HG02678 (cell line): Measurements from ENCODE around the gene C16orf82.

Experiments
- ATAC-seq: cut with Tn5 transposase; IDR thresholded peaks from one replicate; pipeline ENCODE4 v1.9.1; 2021; ENCODE audit warnings: mild to moderate bottlenecking, moderate library complexity; ENCODE audit not compliant: unreplicated experiment

The C16orf82 gene

DNA sequence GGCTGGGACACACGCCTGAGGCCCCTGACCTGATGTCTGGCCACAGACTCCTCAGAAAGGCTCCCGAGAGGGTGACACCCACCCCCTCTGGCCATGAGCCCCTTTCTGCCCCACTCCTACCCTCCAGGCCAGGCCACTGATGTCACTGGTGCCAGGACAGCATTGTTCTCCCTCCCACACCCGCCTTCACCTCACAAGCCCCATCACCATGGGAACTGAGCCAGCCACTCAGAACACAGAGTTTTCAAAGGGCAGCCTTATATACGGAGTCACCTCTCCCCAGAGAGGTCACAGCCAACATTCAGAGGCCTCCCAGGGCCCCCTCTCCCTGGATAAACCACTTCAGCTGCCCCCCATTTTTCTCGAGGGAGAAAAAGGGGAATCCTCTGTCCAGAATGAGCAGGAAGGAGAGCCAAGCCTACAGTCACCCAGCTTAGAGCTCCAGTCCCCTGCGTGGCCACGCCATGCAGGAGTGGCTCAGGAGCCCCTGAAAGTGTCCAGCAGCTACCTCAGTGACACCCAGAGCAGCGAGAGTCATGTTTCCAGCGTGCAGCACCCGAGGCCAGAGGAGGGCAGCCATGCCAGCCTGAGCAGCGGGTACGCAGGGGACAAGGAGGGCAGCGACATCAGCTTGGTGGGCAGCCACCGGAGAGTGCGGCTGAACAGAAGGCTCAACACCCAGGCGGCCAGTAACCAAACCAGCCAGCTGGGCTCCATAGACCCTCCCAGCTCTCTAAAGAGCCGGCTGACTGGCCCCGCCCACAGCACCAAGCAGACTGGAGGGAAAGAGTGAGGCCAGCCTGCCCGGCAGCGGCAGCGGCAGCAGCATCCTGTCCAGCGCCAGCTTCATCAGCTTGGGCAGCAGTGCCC is at the start of gene C16orf82:
Gene C16orf82, plus strand, starts transcription at position 260 of the 870 bp plus-strand sequence.
- no peak for ATAC-seq

DNA sequence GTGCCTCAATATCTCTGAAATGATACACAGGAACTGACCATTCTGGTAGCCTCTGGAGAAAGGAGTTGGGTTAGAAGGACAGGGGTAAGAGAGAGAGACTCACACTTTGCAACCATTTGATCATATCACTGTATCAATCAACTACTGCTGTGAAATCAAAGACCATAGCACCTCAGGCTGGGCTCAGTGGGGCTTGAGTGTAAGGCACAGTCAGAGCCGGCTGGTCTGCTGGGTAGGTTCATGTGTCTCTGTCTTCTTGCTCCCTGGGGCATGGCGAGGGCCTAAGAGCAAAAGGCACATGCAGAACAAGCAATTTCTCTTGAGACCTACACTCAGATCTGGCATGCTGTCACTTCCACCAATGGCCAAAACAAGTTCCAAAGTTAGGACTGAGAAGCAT is 46.7 kb upstream of the C16orf82 start:
- ATAC-seq: no peak

- ATAC-seq: no peak
Measured at GRCh38 chr16:27024010-27024409, 42.7 kb upstream of the C16orf82 start.

GRCh38 chr16:27025581-27025980 is 41.1 kb upstream of the C16orf82 start:
- ATAC-seq: no peak

DNA sequence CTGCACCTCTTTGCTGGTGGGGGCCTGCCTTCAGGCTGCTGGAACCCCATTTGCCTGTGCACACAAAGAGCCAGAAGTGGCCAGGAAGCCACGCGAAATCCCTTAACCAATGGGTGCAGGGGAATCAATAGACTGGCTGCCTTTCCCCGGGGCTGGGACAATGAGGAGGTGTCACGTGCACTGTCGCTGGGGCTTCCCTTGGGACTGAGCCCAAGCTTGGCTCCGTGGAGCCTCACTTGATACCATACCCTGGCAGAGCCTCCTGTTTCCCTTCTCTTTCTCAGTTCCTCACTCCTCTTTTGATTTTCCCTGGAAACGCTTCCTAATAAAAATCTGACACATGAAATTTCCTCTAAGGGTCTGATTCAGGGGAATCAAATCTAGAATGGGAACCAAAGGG is 38.8 kb upstream of the C16orf82 start:
- ATAC-seq: no peak

DNA sequence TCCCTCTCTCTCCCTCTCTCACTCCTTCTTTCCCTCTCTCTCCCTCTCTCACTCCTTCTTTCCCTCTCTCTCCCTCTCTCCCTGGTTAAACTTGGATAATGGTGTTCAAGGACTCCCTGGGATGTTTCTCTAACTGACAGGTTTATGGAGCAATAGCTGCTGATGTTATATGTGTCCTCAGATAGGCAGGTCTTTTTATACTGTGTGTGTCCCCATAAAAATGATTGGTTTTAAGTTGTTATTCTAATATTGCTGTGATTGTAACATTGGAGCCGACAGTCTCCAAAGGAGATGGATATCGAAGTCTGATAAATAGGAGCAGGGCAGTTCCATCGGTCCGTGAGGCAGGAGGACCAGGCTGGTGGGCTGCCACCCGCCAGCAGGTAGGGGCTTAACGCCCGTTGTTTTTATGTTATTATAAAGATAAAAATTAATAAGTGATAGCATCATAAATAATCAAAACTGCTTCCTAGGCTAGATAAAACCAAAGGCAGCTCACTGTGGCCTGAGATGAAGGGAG is 38.1 kb upstream of the C16orf82 start:
- no peak for ATAC-seq

DNA sequence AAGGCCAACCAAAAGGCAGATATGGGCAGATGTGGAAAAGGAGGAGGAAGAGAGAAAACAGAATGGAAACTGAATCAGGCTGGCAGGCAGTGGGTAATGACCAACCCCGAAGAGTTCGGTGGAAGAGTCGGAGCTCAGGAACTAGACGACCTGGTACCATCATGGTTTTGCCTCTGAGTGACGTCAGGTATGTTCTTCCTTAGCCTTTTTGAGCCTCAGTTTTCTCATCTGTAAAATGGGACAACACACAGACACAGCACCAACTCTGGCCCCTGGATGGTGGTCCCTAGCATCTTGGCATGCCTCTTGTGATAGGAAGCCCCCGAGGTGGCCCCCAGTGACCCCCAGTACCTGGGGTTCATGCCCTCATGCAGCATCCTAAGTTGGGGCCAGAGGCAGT is 37.2 kb upstream of the C16orf82 start:
- no peak for ATAC-seq

GRCh38 chr16:27033281-27033979 is 33.3 kb upstream of the C16orf82 start:
- no peak for ATAC-seq

- ATAC-seq: no peak
Measured at GRCh38 chr16:27040732-27041131, 26.0 kb upstream of the C16orf82 start.

DNA sequence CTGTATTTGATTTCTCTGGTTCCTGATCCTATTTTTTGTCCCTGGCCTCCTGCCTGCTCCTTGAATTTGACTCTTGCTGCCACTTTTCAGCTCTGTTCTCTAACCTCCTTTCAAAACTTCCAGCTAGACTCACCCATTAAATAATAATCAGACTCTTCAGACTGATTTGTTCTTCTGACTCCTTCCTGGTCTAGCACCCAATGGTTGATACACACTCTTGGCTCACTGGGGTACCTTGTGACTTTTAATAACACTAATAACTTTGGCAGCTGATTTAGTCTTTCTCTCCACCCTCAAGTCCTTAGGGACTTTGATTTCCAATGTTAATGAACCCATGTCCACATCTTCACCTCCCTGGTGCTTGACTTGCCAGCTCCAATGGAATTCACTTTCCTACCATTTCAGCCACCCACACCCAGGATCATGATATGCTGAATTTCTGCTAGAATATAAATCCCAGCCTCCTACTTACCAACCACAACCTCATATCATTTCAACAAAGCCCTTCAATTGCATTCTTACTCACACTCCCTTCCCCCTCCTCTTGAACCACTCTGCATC is 19.7 kb upstream of the C16orf82 start:
- ATAC-seq: no peak

- no peak for ATAC-seq
Measured at GRCh38 chr16:27048316-27048715, 18.4 kb upstream of the C16orf82 start.

DNA sequence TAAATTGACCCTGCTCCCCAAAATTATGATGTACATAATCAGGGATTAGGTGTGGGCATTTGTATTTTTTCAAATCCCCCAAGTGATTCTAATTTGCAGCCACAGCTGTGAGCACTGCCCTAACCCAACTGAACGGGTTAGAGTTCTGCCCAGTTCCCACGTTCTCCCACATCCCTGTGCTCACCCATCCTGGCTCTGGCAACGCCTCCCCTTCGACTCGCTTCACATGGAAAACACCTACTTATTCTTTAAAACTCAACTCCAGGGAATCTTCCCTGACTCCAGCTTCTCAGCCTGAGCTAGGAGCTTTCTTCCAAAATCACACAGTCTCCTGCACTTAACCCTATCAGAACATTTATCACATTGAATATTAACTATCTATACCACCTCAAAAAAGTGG is 17.6 kb upstream of the C16orf82 start:
- no peak for ATAC-seq

DNA sequence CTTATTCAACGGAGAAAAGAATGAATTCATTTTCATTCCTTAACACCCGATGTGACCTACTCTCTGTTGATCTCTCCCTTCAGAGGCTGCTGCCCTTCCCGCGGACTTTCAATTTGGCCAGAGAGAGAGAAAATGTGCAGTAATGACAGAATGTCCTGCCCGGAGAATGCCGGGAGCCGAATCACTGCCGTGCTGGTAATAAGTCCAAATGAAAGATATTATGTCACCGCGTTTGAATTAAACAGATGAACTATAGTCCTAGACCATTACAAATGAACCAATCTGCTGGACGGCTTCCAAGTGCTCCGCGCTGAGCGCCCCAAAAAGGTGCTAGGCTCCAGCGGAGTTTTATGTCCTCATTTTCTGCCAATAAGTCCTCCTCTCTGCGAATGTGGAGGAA is 14.7 kb upstream of the C16orf82 start:
- no peak for ATAC-seq

GRCh38 chr16:27053996-27054395 is 12.7 kb upstream of the C16orf82 start:
- no peak for ATAC-seq

DNA sequence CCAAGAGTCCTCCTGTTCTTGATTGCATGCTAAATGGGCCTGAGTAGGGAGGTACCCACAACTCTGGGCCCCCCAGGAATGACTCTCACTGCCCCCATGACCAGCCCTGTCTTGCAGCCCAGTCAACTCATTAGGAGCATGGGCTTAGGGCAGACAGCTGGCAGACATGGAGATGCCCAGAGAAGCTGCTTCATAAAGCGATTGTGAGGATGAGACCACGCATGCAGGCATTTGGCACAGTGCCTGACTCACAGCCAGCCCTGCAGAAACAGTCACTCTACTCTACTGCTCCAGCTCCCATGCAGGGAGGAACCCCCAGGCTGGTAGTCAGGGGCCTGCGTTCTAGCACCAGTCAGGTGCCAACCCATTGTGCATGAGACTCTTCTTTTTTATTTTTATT is 8.4 kb upstream of the C16orf82 start:
- no peak for ATAC-seq

- ATAC-seq: no peak
Measured at GRCh38 chr16:27070776-27071175, 4.0 kb downstream of the C16orf82 start.

DNA sequence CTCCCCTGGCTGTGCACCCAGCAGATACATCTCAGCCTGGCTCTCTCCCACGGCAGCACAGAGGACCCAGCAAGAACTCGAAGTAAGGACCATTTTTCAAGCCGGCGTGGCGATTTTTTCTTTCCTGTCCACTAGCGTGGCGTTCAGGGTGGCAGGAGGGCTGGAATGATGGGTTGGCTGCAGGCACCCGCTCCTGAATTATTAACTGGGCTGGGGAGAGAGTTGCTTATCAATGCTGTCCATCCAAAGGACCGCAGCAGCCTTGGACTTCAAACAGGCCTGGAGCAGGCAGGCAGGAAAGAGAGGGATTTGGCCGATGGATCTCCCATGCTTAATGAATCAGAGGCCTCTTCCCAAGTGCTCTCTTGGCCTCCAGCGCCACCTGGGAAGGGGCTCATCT is 7.0 kb downstream of the C16orf82 start:
- no peak for ATAC-seq

GRCh38 chr16:27080895-27081294 is 14.2 kb downstream of the C16orf82 start:
- ATAC-seq: no peak

DNA sequence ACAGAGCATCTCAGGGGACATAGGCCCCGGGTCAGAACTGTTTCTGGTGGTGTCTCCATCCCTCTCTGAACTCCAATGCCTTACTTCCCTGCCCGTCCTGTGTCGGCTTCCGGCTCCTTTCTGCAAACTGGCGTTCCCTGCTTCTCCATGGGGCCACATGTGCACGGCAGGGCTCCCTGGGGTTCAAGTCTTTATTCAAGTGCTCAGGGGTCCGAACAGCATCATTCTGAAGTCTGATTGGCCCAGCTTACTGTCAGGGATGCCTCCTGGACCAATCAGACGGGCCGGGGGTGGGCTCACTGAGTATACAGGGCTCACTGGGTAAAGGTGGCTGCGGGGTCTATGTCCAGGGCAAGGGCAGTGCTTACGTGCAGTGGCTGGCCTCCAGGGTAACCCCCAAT is 17.1 kb downstream of the C16orf82 start:
- no peak for ATAC-seq

GRCh38 chr16:27084307-27085028 is 17.7 kb downstream of the C16orf82 start:
- no peak for ATAC-seq

DNA sequence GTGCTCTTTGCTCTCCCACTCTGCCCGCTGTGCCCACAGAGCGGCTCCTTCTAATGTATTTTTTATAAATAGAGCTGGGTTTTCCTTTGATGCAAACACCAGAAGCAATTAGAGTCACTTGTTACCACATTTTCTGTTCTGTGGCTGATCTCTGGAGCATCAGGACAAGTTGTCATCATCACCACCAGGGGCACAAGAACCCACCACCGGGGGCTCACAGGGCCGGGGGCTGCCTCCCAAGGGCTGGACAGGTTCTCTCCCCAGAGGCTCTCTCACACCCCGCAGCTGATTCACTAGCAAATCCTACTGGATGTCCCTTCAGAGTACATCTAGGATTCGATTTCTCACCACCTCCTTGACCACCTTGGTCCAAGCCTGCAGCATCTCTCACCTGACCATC is 18.5 kb downstream of the C16orf82 start:
- ATAC-seq: no peak
